Lower leg skin (tissue), 4 donors: ENCODE measurements around the gene BAIAP2. TPM values are rescaled to one million over a fixed set of nuclear protein-coding genes. Genes with fewer than 3 reads are reported as not detected.

ENCODE experiments used
- DNase-seq, 2 donors: peaks; one replicate each; pipeline ENCODE4 v3.0.0-alpha.2; 2019; ENCODE audit warnings: low spot score in 2 of 2
- H3K4me3 ChIP-seq: fragments of 200-600 bp; sonication (generic); 2 replicates; pipeline ENCODE4 v1.5.1; 2017; ENCODE audit warnings: mild to moderate bottlenecking, low read depth; ENCODE audit not compliant: poor library complexity, severe bottlenecking
- CTCF ChIP-seq, 3 donors: fragments of 450-650 bp; IDR thresholded peaks; one replicate each; pipeline ENCODE4 v1.5.1; 2016; ENCODE audit warnings: antibody characterized with exemption in 3 of 3, mild to moderate bottlenecking in 3 of 3, moderate library complexity in 2 of 3
- POLR2A ChIP-seq, 2 donors: fragments of 450-650 bp; IDR thresholded peaks; one replicate each; pipeline ENCODE4 v1.6.1; 2016 to 2017; ENCODE audit warnings: antibody characterized with exemption in 2 of 2, mild to moderate bottlenecking in 1 of 2, moderate library complexity in 1 of 2
- WGBS, 2 donors: methylation state at CpG; one replicate each; pipeline ENCODE4 v1.1.5; 2018; 5-methylcytosine and 5-hydroxymethylcytosine counted together
- intact Hi-C: fragments of 100-400 bp; cut with DNase I; formaldehyde crosslinking; loops from one replicate; pipeline ENCODE4 v1.15.0; 2023; ENCODE audit warnings: low total_unique reads
- total RNA-seq, 4 donors: library from RNA; depleted of rRNA; stranded (reverse); fragments of >200 nt; gene quantifications; one replicate each; pipeline ENCODE4 v1.1.0, GENCODE V29; 2016

Gene BAIAP2
- total RNA-seq, 4 donors from 2014 or later = 190 to 308 (median 224) TPM

- H3K4me3 ChIP-seq = peak overlapping the region; percentile 0
- no peak for TF ChIP-seq CTCF (IDR thresholded peaks at IDR 0.05)
- TF ChIP-seq POLR2A (IDR thresholded peaks at IDR 0.05) = no peak
- WGBS, 2 donors = 53 to 55% methylated on average over 25 to 28 of the region's 28 CpGs
- intact Hi-C loops = loop anchor here (5.0 kb wide), 1 partner anchor 60 kb away; no protein-coding TSS in a partner anchor
- no peak for DNase-seq
Measured at GRCh38 chr17:81037026-81037797, 2.3 kb downstream of the BAIAP2 start.

- no peak overlapping the region for H3K4me3 ChIP-seq
- intact Hi-C loops = loop anchor here (5.0 kb wide), 1 partner anchor 59 kb away; no protein-coding TSS in a partner anchor
- no peak for TF ChIP-seq CTCF (IDR thresholded peaks at IDR 0.05)
- no peak for TF ChIP-seq POLR2A (IDR thresholded peaks at IDR 0.05)
- WGBS, 2 donors = 56 to 57% methylated on average over 30 of the region's 30 CpGs
- no peak for DNase-seq
Measured at GRCh38 chr17:81037798-81038733, 3.1 kb downstream of the BAIAP2 start.

DNA sequence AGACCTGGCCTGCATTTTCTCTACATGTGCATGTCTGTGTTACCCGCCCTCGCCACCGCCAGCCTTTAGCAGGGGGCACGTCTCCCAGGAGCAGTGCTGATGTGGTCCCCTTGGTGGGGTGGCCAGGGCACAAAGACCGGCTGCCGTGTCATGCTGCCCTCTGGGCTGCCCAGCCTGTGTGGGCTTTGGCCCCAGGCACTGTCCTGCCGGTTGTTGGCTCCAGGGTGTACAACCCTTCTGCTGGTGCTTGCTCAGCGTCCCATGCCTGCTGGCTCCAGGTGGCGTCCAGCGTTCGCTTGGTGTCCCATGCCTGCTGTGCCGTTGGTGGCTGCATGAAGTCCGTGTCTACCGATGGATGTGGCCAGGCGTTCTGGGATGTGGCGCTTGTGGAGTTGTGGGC, 4.1 kb downstream of the BAIAP2 start:
- H3K4me3 ChIP-seq = no peak overlapping the region
- intact Hi-C loops = loop anchor here (5.0 kb wide), 1 partner anchor 58 kb away; no protein-coding TSS in a partner anchor
- no peak for DNase-seq
- WGBS, 2 donors = 83 to 88% methylated on average over 14 to 16 of the region's 16 CpGs
- TF ChIP-seq CTCF (IDR thresholded peaks at IDR 0.05) (no peak), POLR2A (IDR thresholded peaks at IDR 0.05) (no peak)

- WGBS, 2 donors = 22 to 26% methylated on average over 25 to 26 of the region's 28 CpGs
- intact Hi-C loops = loop anchor here (5.0 kb wide), 1 partner anchor 57 kb away; no protein-coding TSS in a partner anchor
- no peak for DNase-seq
- TF ChIP-seq CTCF (IDR thresholded peaks at IDR 0.05) = no peak
- TF ChIP-seq POLR2A (IDR thresholded peaks at IDR 0.05) = no peak
- H3K4me3 ChIP-seq = no peak overlapping the region
Measured at GRCh38 chr17:81039854-81040758, 5.2 kb downstream of the BAIAP2 start.

GRCh38 chr17:81040791-81041337, 5.9 kb downstream of the BAIAP2 start:
- no peak overlapping the region for H3K4me3 ChIP-seq
- no peak for TF ChIP-seq CTCF (IDR thresholded peaks at IDR 0.05)
- no peak for TF ChIP-seq POLR2A (IDR thresholded peaks at IDR 0.05)
- 30 to 43% methylated on average over 4 to 5 of the region's 6 CpGs for WGBS, 2 donors
- no peak for DNase-seq
- intact Hi-C loops = no loop called here
